Measurements from ENCODE around the gene IYD.

GRCh38 chr6:150373260-150373701 lies 4.5 kb downstream of the IYD start:
- TF ChIP-seq CTCF (IDR thresholded peaks at IDR 0.05; ENCODE audit: low read depth, low read length) (no peak), EZH2phosphoT487 (IDR thresholded peaks at IDR 0.05; ENCODE audit: low read depth) (no peak)

All from OCI-LY3 (cell line).